ENCODE measurements around the gene SLC25A26. TPM values are rescaled to one million over a fixed set of nuclear protein-coding genes. Genes with fewer than 3 reads are reported as not detected.

The SLC25A26 gene
- total RNA-seq, 1 experiment from 2014 or later: 23.8 TPM

- no TSS peak for BruUV-seq (replicated peaks)
- ChIA-PET RAD21 (ENCODE audit: low non-redundant PET in 1 of 2, low total read pairs in 2 of 2, uncharacterized antibody in 2 of 2, unreplicated experiment in 2 of 2) (no interaction called here), CTCF (no interaction called here), POLR2A (no interaction called here)
- TF ChIP-seq EZH2phosphoT487 (IDR thresholded peaks at IDR 0.05; ENCODE audit: borderline replicate concordance) (no peak), FOSL1 (IDR thresholded peaks at IDR 0.05; ENCODE audit: low read depth) (no peak), ELF1 (IDR thresholded peaks at IDR 0.05; ENCODE audit: borderline replicate concordance, low read depth) (no peak), EGR1 (IDR thresholded peaks at IDR 0.05; ENCODE audit: low read depth) (no peak), SP1 (IDR thresholded peaks at IDR 0.05; ENCODE audit: low read depth) (no peak), POLR2A (IDR thresholded peaks at IDR 0.05; ENCODE audit: borderline replicate concordance, extremely low read depth, insufficient read depth, insufficient read length) (no peak), ZNF274 (IDR thresholded peaks at IDR 0.05; ENCODE audit: low read depth, low read length) (no peak), YY1 (IDR thresholded peaks at IDR 0.05; ENCODE audit: extremely low read depth, insufficient replicate concordance, low read depth, low read length) (no peak), EZH2 (IDR thresholded peaks at IDR 0.05) (no peak), REST (IDR thresholded peaks at IDR 0.05; ENCODE audit: low read depth) (no peak), ZFX (IDR thresholded peaks at IDR 0.05) (no peak), SRF (IDR thresholded peaks at IDR 0.05; ENCODE audit: low read depth) (no peak), TCF7L2 (IDR thresholded peaks at IDR 0.05; ENCODE audit: borderline replicate concordance, extremely low read depth, insufficient read depth, insufficient read length) (no peak), MAX (IDR thresholded peaks at IDR 0.05) (no peak), JUND (IDR thresholded peaks at IDR 0.05) (no peak), POLR2AphosphoS5 (IDR thresholded peaks at IDR 0.05; ENCODE audit: low read depth, low read length) (no peak), SIN3A (IDR thresholded peaks at IDR 0.05; ENCODE audit: low read depth) (no peak), ATF3 (IDR thresholded peaks at IDR 0.05) (no peak), ZBTB33 (IDR thresholded peaks at IDR 0.05; ENCODE audit: extremely low read depth, insufficient replicate concordance, low read length) (no peak)
- peaks cover 8% of the 10 kb centered on the region; the same call in 1 of the 2 replicates for H3K79me2 ChIP-seq (ENCODE audit: insufficient read depth, low read length)
- H3K27ac ChIP-seq (ENCODE audit: low read depth, low read length): no peak overlapping the region
- no peaks in the 10 kb centered on the region for H3K4me1 ChIP-seq (ENCODE audit: control insufficient read depth in 1 of 2, insufficient read depth in 2 of 2, low read length in 2 of 2)
- H3K9ac ChIP-seq (ENCODE audit: low read length): no peak overlapping the region
- no peaks in the 10 kb centered on the region for H3K36me3 ChIP-seq (ENCODE audit: control insufficient read depth in 1 of 2, insufficient read depth in 2 of 2, low read length in 2 of 2)
- no peaks in the 10 kb centered on the region for H3K9me3 ChIP-seq (ENCODE audit: control insufficient read depth in 1 of 2, insufficient read depth in 1 of 2, low read depth in 1 of 2, low read length in 2 of 2)
- H3K4me2 ChIP-seq (ENCODE audit: low read length): no peak overlapping the region
- no peaks in the 10 kb centered on the region for H3K9me2 ChIP-seq (ENCODE audit: insufficient read depth)
- intact Hi-C loops (cut with micrococcal nuclease): no loop called here
- no peak overlapping the region for H3K4me3 ChIP-seq (replicated peaks in 1 of 2; ENCODE audit: low read depth in 1 of 2, low read length in 2 of 2)
- ATAC-seq (no peak), DNase-seq (ENCODE audit: low read depth, low spot score) (no peak)
- no peaks in the 10 kb centered on the region for H3K27me3 ChIP-seq (ENCODE audit: insufficient read depth, low read length)
- H4K20me1 ChIP-seq (ENCODE audit: insufficient read depth): no peaks in the 10 kb centered on the region
- no peak overlapping the region for H2AFZ ChIP-seq (ENCODE audit: low read depth, low read length, poor library complexity, severe bottlenecking)
Measured at GRCh38 chr3:66297900-66298299, 77.1 kb downstream of the SLC25A26 start.

Measured in HCT116 (cell line).